HG02885 (cell line): ENCODE data around the gene TBX10.
"Not testable (repeated sequence)": the region's sequence is repeated elsewhere in the genome, so short reads cannot be mapped to it uniquely, and the experiment has no call there.

ENCODE experiments used
- ATAC-seq: cut with Tn5 transposase; IDR thresholded peaks from one replicate; pipeline ENCODE4 v1.9.1; 2021; ENCODE audit warnings: mild to moderate bottlenecking; ENCODE audit not compliant: unreplicated experiment, poor library complexity

TBX10 gene

GRCh38 chr11:67632175-67632981 lies 7.2 kb downstream of the TBX10 start:
- no peak for ATAC-seq

DNA sequence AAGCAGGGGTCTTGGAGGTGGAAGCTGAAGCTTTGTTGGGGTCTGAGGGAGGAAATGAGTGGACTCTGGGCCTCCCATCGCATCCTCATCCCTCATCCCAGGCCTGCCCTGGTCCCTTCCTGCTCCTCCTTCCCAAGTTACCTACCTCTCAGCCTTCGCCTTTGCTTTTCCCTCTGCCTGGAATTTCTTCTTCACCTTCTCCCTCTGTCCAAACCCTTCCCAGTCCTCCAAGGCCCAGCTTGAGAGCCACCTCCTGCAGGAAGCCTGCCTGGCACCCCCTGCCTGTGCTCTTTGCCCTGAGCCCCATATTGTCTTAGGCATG lies 7.7 kb downstream of the TBX10 start:
- ATAC-seq: no peak

DNA sequence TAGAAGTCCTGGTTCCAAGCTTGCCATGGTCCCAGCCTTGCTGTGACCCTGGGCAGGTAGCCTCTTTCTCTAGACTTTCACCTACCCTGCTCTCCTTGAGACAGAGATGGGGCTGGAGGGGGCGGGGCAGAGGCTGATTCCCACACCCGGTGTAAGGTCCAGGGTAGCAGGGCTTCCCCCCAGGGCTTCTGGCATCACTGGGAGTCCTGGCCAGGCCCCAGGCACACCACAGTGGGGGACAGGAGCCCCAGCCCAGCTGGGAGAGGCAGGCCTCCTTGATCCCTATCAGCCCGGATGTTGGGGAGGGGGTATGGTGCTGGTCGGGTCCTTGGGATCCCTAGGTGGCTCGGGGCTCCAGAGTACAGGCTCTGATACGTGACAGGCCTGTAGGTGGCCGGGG lies 8.2 kb downstream of the TBX10 start:
- no peak for ATAC-seq

DNA sequence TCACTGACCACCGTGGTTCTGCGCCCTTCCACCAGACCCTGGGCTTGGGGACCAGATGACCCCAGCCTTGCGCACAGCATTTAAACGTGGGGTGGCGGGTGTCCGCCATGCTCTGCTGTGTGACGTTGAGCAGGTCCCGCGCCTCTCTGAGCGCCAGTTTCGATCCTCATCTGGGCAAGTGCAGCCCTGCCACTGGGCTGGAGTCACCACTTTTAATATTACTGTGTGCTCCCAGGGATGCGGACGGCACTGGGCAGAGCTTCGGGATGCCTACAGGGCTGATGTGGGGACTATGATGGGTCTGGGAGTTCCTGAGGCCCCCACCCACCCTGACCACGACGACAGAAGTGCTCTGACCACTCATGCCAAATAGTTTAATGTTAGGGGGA lies 8.6 kb downstream of the TBX10 start:
- no peak for ATAC-seq

GRCh38 chr11:67630228-67630942 lies 9.2 kb downstream of the TBX10 start:
- peak; percentile 68 for ATAC-seq

GRCh38 chr11:67629386-67630227 lies 10.0 kb downstream of the TBX10 start, which contains the start of gene NUDT8:
TSS of gene NUDT8 (minus strand) at chr11:67629937. CDS start at chr11:67629911, 26 bp downstream.
- ATAC-seq: peak; percentile 40

- no peak for ATAC-seq
These were observed 10.7 kb downstream of the TBX10 start for GRCh38 chr11:67628710-67629385.

DNA sequence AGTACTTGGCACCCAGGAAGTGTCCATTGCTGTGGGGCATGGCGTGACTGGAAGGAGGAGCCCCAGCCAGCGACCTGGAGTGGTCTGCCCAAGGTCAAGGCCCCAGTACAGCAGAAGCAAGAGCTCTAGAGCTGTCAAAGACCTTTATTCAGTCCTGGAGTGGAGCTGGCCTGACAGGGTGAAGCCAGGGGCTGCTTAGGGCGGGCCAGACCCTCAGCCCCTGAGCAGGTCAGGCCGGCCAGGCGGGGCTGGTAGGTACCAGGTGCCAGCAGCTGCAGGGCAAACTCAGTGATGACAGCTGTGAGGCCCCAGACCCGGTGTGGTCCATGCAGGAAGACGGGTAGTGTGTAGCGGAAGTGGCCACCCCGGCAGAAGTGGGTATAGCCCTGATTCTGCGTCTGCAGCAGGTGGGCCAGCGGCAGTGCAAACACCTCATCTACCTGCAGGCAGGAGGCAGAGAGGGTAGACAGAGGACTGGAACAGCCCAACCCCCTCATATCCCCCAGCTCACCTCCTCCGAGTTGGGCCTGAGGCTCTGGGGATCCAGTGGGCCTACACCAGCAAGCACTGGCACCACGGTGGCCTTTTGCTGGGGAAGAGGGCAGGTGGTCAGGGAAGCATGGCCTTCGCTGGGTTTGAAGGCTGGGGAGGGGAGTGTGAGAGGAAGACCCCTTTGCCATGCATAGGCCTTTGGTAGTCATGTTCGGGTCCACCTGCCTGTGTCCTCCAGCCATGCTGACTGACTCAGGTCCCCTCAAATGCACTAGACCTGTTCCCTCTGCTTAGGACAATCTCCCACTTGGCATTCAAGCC lies 11.5 kb downstream of the TBX10 start:
- ATAC-seq: no peak

DNA sequence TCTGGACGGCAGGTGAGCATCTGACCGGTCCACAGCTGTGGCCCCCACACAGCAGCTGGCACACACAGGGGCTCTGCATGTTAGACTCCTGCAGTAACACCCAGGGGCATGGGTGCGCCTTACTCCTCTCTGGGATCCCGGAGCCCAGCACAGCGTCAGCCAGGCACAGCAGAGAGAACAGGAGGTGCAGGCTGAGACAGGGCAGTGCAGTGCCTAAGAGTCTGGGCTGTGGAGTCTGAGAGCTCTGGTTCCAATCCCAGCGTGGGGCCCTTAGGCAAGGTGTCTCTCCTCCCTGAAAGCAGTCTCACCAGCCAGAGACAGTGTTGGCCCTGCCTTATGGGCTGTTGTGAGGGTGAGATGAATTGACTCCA lies 12.1 kb downstream of the TBX10 start:
- ATAC-seq: no peak

- no peak for ATAC-seq
These were observed 12.6 kb downstream of the TBX10 start for GRCh38 chr11:67626970-67627369.

- ATAC-seq: not testable (repeated sequence)
These were observed 13.3 kb downstream of the TBX10 start for GRCh38 chr11:67626131-67626833.

DNA sequence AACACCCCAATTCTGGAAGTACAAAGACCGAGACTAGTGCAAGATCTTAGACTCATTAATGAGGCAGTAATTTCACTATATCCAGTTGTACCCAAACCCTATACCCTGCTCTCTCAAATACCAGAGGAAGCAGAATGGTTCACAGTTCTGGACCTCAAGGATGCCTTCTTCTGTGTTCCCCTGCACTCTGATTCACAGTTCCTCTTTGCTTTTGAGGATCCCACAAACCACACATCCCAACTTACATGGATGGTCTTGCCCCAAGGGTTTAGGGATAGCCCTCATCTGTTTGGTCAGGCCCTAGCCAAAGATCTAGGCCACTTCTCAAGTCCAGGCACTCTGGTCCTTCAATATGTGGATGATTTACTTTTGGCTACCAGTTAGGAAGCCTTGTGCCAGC lies 15.8 kb downstream of the TBX10 start:
- not testable (repeated sequence) for ATAC-seq

DNA sequence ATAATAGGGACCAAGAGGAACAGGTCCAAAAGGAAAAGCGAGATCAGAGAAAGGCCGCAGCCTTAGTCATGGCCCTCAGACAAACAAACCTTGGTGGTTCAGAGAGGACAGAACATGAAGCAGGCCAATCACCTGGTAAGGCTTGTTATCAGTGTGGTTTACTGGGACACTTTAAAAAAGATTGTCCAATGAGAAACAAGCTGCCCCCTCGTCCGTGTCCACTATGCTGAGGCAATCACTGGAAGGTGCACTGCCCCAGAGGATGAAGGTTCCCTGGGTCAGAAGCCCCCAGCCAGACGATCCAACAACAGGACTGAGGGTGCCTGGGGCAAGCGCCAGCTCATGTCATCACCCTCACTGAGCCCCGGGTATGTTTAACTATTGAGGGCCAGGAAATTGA lies 16.7 kb downstream of the TBX10 start:
- ATAC-seq: not testable (repeated sequence)

- ATAC-seq: not testable (repeated sequence)
These were observed 17.6 kb downstream of the TBX10 start for GRCh38 chr11:67621928-67622327.

GRCh38 chr11:67620621-67621020 lies 18.9 kb downstream of the TBX10 start:
- ATAC-seq: not testable (repeated sequence)

DNA sequence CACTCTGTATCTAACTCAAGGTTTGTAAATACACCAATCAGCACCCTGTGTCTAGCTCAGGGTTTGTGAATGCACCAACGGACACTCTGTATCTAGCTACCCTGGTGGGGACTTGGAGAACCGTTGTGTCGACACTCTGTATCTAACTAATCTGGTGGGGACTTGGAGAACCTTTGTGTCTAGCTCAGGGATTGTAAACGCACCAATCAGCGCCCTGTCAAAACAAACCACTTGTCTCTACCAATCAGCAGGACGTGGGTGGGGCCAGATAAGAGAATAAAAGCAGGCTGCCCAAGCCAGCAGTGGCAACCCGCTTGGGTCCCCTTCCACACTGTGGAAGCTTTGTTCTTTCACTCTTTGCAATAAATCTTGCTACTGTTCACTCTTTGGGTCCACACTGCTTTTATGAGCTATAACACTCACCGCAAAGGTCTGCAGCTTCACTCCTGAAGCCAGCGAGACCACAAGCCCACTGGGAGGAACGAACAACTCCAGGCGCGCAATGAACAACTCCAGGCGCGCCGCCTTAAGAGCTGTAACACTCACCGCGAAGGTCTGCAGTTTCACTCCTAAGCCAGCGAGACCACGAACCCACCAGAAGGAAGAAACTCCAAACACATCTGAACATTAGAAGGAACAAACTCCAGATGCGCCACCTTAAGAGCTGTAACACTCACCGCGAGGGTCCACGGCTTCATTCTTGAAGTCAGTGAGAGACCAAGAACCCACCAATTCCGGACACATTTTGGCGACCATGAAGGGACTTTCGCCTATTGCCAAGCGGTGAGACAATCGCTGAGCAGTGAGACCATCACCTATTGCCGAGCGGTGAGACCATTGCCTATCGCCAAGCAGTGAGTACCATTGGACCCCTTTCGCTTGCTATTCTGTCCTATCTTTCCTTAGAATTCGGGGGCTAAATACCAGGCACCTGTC lies 19.6 kb downstream of the TBX10 start:
- not testable (repeated sequence) for ATAC-seq

DNA sequence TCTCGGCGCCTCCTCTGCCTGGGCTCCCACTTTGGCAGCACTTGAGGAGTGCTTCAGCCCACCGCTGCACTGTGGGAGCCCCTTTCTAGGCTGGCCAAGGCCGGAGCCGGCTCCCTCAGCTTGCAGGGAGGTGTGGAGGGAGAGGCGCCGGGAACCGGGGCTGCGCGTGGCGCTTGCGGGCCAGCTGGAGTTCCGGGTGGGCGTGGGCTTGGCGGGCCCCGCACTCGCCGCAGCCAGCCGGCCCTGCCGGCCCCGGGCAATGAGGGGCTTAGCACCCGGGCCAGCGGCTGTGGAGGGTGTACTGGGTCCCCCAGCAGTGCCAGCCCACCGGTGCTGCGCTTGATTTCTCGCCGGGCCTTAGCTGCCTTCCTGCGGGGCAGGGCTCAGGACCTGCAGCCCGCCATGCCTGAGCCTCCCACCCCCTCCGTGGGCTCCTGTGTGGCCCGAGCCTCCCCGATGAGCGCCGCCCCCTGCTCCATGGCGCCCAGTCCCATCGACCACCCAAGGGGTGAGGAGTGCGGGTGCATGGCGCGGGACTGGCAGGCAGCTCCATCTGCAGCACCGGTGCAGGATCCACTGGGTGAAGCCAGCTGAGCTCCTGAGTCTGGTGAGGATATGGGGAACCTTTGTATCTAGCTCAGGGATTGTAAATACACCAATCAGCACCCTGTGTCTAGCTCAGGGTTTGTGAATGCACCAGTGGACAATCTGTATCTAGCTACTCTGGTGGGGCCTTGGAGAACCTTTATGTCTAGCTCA lies 20.5 kb downstream of the TBX10 start:
- not testable (repeated sequence) for ATAC-seq
